Thoracic aorta (tissue), 2 donors: ENCODE results near the gene BCAR3. TPM values are rescaled to one million over a fixed set of nuclear protein-coding genes. Genes with fewer than 3 reads are reported as not detected.

Experiments
- ATAC-seq: fragments of 150-250 bp; one replicate; pipeline ENCODE4 v1.8.0; 2017; ENCODE audit warnings: low read depth; ENCODE audit not compliant: insufficient number of reproducible peaks, low FRiP score
- DNase-seq: peaks from one replicate; pipeline ENCODE4 v3.0.0-alpha.2; 2020; ENCODE audit warnings: low spot score
- H3K27ac ChIP-seq, 2 donors: fragments of 200-600 bp; sonication (generic); 1 replicate in 1 of 2; 2 replicates in 1 of 2; pipeline ENCODE4 v1.5.1; 2016; ENCODE audit warnings: mild to moderate bottlenecking in 2 of 2, moderate library complexity in 2 of 2
- H3K27me3 ChIP-seq: fragments of 200-600 bp; sonication (generic); replicated peaks from 2 replicates; pipeline ENCODE4 v1.6.0; 2016; ENCODE audit warnings: mild to moderate bottlenecking; ENCODE audit not compliant: insufficient read depth
- H3K36me3 ChIP-seq: fragments of 200-600 bp; sonication (generic); one replicate; pipeline ENCODE4 v1.5.1; 2016
- H3K4me1 ChIP-seq, 2 donors: fragments of 200-600 bp; sonication (generic); 1 replicate in 1 of 2; 2 replicates in 1 of 2; pipeline versions ENCODE4 v1.5.1 to v1.6.0; 2016; ENCODE audit warnings: low read depth in 2 of 2, mild to moderate bottlenecking in 1 of 2; ENCODE audit not compliant: control insufficient read depth in 1 of 2
- H3K4me3 ChIP-seq: fragments of 200-600 bp; sonication (generic); 2 replicates; pipeline ENCODE4 v1.5.1; 2016; ENCODE audit warnings: mild to moderate bottlenecking
- H3K9me3 ChIP-seq: fragments of 200-600 bp; sonication (generic); 2 replicates; pipeline ENCODE4 v1.5.1; 2016
- total RNA-seq, 2 donors: library from RNA; depleted of rRNA; stranded (reverse); fragments of >200 nt; gene quantifications; one replicate each; pipeline versions ENCODE4 v1.1.0 to v1.2.3, GENCODE V29; 2016
- TF ChIP-seq, protein P1 (sequence below): fragments of 200-600 bp; sonication (generic); IDR thresholded peaks from one replicate; pipeline ENCODE4 v1.5.1; 2019; ENCODE audit warnings: antibody characterized with exemption

The BCAR3 gene
- total RNA-seq, 2 donors from 2014 or later: 26.7 to 36.3 TPM

DNA sequence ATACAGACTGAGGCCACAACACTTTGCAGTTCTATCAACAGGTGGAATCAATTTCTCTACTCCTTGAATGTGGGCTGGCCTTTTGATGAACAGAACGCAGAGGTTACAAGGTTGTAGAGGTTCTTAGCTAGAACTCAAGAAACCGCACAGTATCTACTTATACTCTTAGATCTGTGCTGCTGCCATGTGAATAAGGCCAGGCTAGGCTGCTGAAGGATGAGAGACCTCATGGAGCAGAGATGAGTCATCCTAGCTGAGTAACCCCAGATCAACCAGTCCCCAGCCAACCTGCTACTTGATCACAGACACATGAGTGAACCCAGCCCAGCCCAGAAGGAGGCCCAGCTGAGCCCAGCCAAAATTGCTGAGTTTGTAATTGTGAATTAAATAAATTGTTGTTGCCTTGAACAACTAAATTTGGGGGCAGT lies 35.3 kb upstream of the BCAR3 start:
- TF ChIP-seq, protein P1, sequence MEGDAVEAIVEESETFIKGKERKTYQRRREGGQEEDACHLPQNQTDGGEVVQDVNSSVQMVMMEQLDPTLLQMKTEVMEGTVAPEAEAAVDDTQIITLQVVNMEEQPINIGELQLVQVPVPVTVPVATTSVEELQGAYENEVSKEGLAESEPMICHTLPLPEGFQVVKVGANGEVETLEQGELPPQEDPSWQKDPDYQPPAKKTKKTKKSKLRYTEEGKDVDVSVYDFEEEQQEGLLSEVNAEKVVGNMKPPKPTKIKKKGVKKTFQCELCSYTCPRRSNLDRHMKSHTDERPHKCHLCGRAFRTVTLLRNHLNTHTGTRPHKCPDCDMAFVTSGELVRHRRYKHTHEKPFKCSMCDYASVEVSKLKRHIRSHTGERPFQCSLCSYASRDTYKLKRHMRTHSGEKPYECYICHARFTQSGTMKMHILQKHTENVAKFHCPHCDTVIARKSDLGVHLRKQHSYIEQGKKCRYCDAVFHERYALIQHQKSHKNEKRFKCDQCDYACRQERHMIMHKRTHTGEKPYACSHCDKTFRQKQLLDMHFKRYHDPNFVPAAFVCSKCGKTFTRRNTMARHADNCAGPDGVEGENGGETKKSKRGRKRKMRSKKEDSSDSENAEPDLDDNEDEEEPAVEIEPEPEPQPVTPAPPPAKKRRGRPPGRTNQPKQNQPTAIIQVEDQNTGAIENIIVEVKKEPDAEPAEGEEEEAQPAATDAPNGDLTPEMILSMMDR: no peak
- no peak for ATAC-seq
- Histone ChIP-seq H3K9me3 (peaks cover 3% of the 10 kb centered on the region), H3K4me1 (peaks cover 29 to 35% of the 10 kb centered on the region in 2 donors), H3K27me3 (no peaks in the 10 kb centered on the region), H3K27ac (no peak overlapping the region), H3K4me3 (no peak overlapping the region), H3K36me3 (no peaks in the 10 kb centered on the region)
- no peak for DNase-seq

DNA sequence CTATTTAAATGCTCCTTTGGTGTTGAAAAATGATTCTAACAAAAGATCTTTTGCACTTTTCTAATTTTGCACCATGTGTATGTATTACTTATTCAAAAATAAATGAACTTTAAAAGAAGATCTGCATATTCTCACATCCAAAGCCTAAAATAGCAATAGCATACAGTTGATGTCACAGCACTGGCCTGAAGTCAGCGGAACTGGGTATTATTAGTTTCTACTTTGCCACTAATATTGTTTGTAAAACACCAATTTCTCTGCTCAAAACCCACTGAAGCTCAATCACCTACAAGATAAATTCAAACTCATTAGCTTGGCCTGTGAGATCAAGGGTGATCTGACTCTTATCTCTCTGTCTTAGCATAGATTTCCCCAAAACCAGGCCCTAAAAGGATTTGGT lies 34.5 kb upstream of the BCAR3 start:
- ATAC-seq: no peak
- TF ChIP-seq, protein P1: no peak
- no peak overlapping the region for H3K4me3 ChIP-seq
- H3K4me1 ChIP-seq: peaks cover 21 to 27% of the 10 kb centered on the region in 2 donors
- H3K27ac ChIP-seq: peak overlapping the region; percentile 43 to 53
- peaks cover 3% of the 10 kb centered on the region for H3K9me3 ChIP-seq
- no peaks in the 10 kb centered on the region for H3K36me3 ChIP-seq
- no peaks in the 10 kb centered on the region for H3K27me3 ChIP-seq
- no peak for DNase-seq

DNA sequence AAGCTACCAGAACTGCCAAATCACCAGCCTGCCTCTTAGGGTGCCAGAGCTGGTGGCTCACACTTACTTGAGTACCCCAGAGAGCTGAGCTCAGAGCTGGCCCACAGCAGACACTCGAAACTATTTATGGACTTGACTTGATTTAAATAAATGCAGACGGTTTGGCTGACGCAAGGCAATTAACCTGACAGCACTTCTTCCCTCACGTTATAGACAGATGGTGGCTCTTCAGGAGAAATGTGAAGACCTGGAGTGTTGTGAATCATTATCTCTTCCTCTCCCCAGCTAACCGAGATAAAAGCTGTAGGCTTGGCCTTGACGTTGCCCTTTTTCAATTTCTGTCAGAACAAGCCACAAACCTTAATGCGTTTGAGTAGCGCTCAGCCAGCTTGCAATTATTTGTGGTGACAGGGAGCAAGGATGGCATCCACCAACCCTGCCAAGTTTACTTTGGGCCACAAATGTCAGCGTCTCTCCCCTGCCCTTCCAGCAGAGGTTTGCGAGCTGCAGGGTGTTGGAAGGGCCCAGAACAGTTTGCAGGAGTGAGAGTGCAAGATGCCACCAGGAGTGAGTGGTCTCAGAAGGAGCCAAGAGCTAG lies 34.0 kb upstream of the BCAR3 start:
- DNase-seq: no peak
- H3K4me3 ChIP-seq: no peak overlapping the region
- ATAC-seq: no peak
- TF ChIP-seq, protein P1: no peak
- peaks cover 3% of the 10 kb centered on the region for H3K9me3 ChIP-seq
- peaks cover 18 to 22% of the 10 kb centered on the region in 2 donors for H3K4me1 ChIP-seq
- H3K27ac ChIP-seq: peak overlapping the region; percentile 43 to 53
- no peaks in the 10 kb centered on the region for H3K36me3 ChIP-seq
- no peaks in the 10 kb centered on the region for H3K27me3 ChIP-seq

DNA sequence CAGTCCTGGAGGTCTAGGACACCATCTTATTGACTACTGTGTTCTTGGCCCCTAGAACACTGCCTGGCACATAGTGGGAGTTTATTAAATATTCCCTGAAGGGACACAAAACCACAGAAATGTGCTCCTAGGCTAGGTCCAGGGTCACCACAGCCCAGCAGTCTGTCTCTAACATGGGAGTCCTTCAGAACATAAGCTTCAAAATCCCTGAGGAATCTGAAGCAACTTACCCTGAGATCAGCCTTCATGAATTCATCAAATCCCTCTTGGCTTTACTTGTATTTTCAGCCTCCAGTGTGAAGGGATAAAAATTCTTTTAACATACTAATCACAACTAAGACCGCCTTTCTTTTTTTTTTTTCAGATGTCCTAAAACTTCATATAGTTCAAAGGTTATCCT lies 32.7 kb upstream of the BCAR3 start:
- ATAC-seq: no peak
- Histone ChIP-seq H3K27me3 (no peaks in the 10 kb centered on the region), H3K36me3 (no peaks in the 10 kb centered on the region), H3K4me1 (peaks cover 18 to 26% of the 10 kb centered on the region in 2 donors), H3K4me3 (no peak overlapping the region), H3K27ac (no peak overlapping the region), H3K9me3 (peaks cover 3% of the 10 kb centered on the region)
- TF ChIP-seq, protein P1: no peak
- no peak for DNase-seq

DNA sequence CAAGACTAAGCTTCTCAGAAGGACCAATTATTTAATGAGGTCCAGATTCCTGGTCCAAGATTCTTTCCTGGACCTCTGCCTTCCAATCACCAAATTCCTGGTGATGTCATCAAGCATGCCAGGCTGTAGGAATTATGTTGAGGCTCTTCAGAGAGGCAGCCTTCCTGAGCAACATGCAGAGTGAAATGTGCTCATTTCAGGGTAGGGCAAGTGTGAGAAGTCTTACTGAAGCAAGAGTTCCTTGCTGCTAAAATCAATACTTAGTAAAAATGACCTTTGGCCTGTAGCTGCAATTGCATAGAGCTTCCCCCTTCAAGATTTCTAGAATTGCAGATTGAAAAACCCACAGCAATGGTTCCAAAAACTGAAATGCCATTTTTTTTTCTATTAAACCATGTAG lies 31.7 kb upstream of the BCAR3 start:
- H3K9me3 ChIP-seq: peaks cover 3% of the 10 kb centered on the region
- DNase-seq: no peak
- no peak for ATAC-seq
- H3K4me3 ChIP-seq: no peak overlapping the region
- TF ChIP-seq, protein P1: no peak
- H3K4me1 ChIP-seq: peaks cover 25 to 36% of the 10 kb centered on the region in 2 donors
- no peaks in the 10 kb centered on the region for H3K27me3 ChIP-seq
- no peaks in the 10 kb centered on the region for H3K36me3 ChIP-seq
- H3K27ac ChIP-seq: no peak overlapping the region
